DOHH2 (cell line): ENCODE measurements around the gene CYP26B1.

ENCODE experiments used
- H3F3A ChIP-seq: fragments of 200-600 bp; sonication (generic), shearing (Covaris generic); 2 replicates; pipeline ENCODE4 v1.6.0; 2016; ENCODE audit warnings: antibody characterized with exemption, mild to moderate bottlenecking; ENCODE audit not compliant: control insufficient read depth, insufficient read depth
- H3K27ac ChIP-seq: fragments of 200-600 bp; sonication (generic); 2 replicates; pipeline ENCODE4 v1.5.1; 2014; ENCODE audit warnings: low read depth, mild to moderate bottlenecking, low read length, moderate library complexity
- H3K27me3 ChIP-seq: fragments of 200-600 bp; sonication (generic); 2 replicates; pipeline ENCODE4 v1.6.1; 2014; ENCODE audit warnings: mild to moderate bottlenecking, low read length, mixed read lengths; ENCODE audit not compliant: control insufficient read depth
- H3K36me3 ChIP-seq: fragments of 200-600 bp; sonication (generic); 2 replicates; pipeline ENCODE4 v1.6.1; 2014; ENCODE audit warnings: mild to moderate bottlenecking, low read length, moderate library complexity, mixed read lengths; ENCODE audit not compliant: control insufficient read depth
- H3K4me1 ChIP-seq: fragments of 200-600 bp; sonication (generic); 2 replicates; pipeline ENCODE4 v1.6.1; 2014; ENCODE audit warnings: mild to moderate bottlenecking, low read length, mixed read lengths; ENCODE audit not compliant: control insufficient read depth
- H3K4me2 ChIP-seq: fragments of 200-600 bp; sonication (generic); 2 replicates; pipeline ENCODE4 v1.6.0; 2014; ENCODE audit warnings: mild to moderate bottlenecking, low read length, moderate library complexity
- H3K4me3 ChIP-seq: fragments of 200-600 bp; sonication (generic); 2 replicates; pipeline ENCODE4 v1.5.1; 2014; ENCODE audit warnings: mild to moderate bottlenecking, low read length, mixed read lengths
- H3K79me2 ChIP-seq: fragments of 200-600 bp; sonication (generic); 2 replicates; pipeline ENCODE4 v1.6.1; 2014; ENCODE audit warnings: mild to moderate bottlenecking, low read length, mixed read lengths; ENCODE audit not compliant: control insufficient read depth
- H3K9me2 ChIP-seq: fragments of 200-600 bp; sonication (generic); replicated peaks from 2 replicates; pipeline ENCODE4 v1.6.1; 2014; ENCODE audit warnings: mild to moderate bottlenecking, low read length, mixed read lengths; ENCODE audit not compliant: control insufficient read depth
- H3K9me3 ChIP-seq: fragments of 200-600 bp; sonication (generic); 2 replicates; pipeline ENCODE4 v1.6.1; 2014; ENCODE audit warnings: antibody characterized with exemption, low read length, mixed read lengths; ENCODE audit not compliant: control insufficient read depth, insufficient read depth
- H4K20me1 ChIP-seq: fragments of 200-600 bp; sonication (generic); 2 replicates; pipeline ENCODE4 v1.6.0; 2014; ENCODE audit warnings: low read depth, mild to moderate bottlenecking, antibody characterized with exemption, low read length, moderate library complexity; ENCODE audit not compliant: control insufficient read depth, insufficient read depth
- EZH2phosphoT487 ChIP-seq: fragments of 200-600 bp; sonication (generic); IDR thresholded peaks from 2 replicates; pipeline ENCODE4 v1.6.1; 2017; ENCODE audit warnings: borderline replicate concordance, mild to moderate bottlenecking, antibody characterized with exemption, low read length, moderate library complexity, mixed read lengths
- TF ChIP-seq, protein P1 (sequence below): fragments of 200-600 bp; sonication (generic); IDR thresholded peaks from one replicate; pipeline ENCODE4 v1.5.1; 2014; ENCODE audit warnings: antibody characterized with exemption, mild to moderate bottlenecking, low read depth, low read length; ENCODE audit not compliant: poor library complexity, severe bottlenecking

The CYP26B1 gene

DNA sequence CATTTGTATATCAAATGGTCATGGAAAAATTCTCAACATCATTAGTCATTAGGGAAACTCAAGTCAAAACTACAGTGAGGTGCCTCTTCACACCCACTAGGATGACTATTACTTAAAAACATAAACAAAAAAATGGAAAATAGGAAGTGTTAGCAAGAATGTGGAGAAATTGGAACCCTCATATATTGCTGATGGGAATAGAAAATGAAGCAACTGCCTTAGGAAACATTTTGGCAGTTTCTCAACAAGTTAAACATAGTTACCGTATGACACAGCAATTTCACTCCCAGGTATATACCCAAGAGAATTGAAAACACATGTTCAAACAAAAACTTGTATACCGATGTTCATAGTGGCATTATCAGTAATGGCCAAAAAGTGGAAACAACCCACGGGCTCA, 18.1 kb upstream of the CYP26B1 start:
- no peak overlapping the region for H3K4me2 ChIP-seq

GRCh38 chr2:72162574-72162973, 14.9 kb upstream of the CYP26B1 start:
- H3F3A ChIP-seq: no peaks in the 10 kb centered on the region
- no peak overlapping the region for H3K4me2 ChIP-seq
- no peaks in the 10 kb centered on the region for H3K9me2 ChIP-seq
- H3K4me1 ChIP-seq: peaks cover 9% of the 10 kb centered on the region
- H3K27ac ChIP-seq: no peak overlapping the region
- TF ChIP-seq EZH2phosphoT487: no peak
- TF ChIP-seq, protein P1, sequence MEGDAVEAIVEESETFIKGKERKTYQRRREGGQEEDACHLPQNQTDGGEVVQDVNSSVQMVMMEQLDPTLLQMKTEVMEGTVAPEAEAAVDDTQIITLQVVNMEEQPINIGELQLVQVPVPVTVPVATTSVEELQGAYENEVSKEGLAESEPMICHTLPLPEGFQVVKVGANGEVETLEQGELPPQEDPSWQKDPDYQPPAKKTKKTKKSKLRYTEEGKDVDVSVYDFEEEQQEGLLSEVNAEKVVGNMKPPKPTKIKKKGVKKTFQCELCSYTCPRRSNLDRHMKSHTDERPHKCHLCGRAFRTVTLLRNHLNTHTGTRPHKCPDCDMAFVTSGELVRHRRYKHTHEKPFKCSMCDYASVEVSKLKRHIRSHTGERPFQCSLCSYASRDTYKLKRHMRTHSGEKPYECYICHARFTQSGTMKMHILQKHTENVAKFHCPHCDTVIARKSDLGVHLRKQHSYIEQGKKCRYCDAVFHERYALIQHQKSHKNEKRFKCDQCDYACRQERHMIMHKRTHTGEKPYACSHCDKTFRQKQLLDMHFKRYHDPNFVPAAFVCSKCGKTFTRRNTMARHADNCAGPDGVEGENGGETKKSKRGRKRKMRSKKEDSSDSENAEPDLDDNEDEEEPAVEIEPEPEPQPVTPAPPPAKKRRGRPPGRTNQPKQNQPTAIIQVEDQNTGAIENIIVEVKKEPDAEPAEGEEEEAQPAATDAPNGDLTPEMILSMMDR: no peak
- no peaks in the 10 kb centered on the region for H3K36me3 ChIP-seq
- H3K4me3 ChIP-seq: no peak overlapping the region
- H3K79me2 ChIP-seq: no peaks in the 10 kb centered on the region
- H3K9me3 ChIP-seq: no peaks in the 10 kb centered on the region
- no peaks in the 10 kb centered on the region for H4K20me1 ChIP-seq
- no peaks in the 10 kb centered on the region for H3K27me3 ChIP-seq

More for the DNA sequence above, 18.1 kb upstream of the CYP26B1 start:
- Histone ChIP-seq H3K27ac (no peak overlapping the region), H3K4me3 (no peak overlapping the region), H3K9me3 (no peaks in the 10 kb centered on the region), H3K9me2 (no peaks in the 10 kb centered on the region), H3K79me2 (no peaks in the 10 kb centered on the region), H3K27me3 (no peaks in the 10 kb centered on the region), H3K4me1 (no peaks in the 10 kb centered on the region), H3K36me3 (no peaks in the 10 kb centered on the region), H4K20me1 (no peaks in the 10 kb centered on the region), H3F3A (no peaks in the 10 kb centered on the region)
- no peak for TF ChIP-seq EZH2phosphoT487
- TF ChIP-seq, protein P1: no peak

DNA sequence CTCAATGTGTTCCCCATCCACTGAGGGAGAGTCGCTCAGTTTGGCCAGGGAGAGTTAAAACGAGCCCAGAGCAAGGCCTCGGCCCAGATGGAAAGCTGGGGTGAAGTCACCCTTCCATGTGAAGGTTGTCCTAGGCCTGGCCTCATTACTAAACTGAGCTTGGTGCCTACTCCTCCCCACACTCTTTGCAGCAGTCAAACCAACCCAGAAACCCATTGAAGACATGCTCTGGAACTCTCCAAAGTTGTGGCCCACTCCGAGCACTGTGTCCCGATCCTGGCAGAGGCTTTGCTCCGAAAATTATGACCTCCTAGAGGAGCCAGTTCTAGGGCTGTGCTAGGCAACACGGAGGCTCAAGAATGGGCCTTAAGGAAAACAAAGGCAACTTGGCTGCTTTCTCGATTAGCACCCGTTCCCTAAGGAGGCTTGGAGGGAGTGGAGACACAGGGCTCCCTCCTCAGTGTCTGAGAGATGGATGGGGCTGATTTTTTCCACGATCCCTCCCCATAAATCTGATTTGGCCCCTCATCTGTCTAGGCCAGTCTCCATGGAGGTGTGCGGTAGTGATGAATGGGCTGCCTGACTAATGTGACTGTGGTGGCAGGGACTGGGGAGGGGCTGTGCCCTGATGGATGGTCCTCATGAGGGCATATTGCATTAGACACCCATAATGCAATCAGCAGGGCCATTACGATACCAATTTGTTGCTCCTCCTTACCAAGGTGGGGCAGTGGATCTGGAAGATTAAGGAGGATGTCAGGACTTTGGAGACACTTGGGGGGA, 11.7 kb upstream of the CYP26B1 start:
- no peak for TF ChIP-seq EZH2phosphoT487
- TF ChIP-seq, protein P1: no peak
- Histone ChIP-seq H3K27me3 (no peaks in the 10 kb centered on the region), H3K27ac (no peak overlapping the region), H3K4me3 (no peak overlapping the region), H3K79me2 (no peaks in the 10 kb centered on the region), H3K4me1 (peaks cover 9% of the 10 kb centered on the region), H3K4me2 (no peak overlapping the region), H3K9me3 (no peaks in the 10 kb centered on the region), H3K9me2 (no peaks in the 10 kb centered on the region), H3K36me3 (no peaks in the 10 kb centered on the region), H3F3A (no peaks in the 10 kb centered on the region), H4K20me1 (no peaks in the 10 kb centered on the region)
